K562 (cell line): ENCODE data around the gene SND1. TPM values are rescaled to one million over a fixed set of nuclear protein-coding genes. Genes with fewer than 3 reads are reported as not detected.

Experiments
- ATAC-seq: fragments of 200-7000 bp; cut with Tn5 transposase; 3 replicates; pipeline ENCODE4 v1.9.1; 2020; ENCODE audit warnings: moderate library complexity
- BruUV-seq: library from RNA; stranded (reverse); fragments of 400-500 nt; replicated peaks from 2 replicates; lab custom pipeline; 2021; lab: Mats Ljungman, UMichigan
- CTCF ChIA-PET: fragments of 300-600 bp; formaldehyde crosslinking; extraction: SDS; loops from one replicate; lab custom pipeline; 2021; ENCODE audit warnings: low intra/inter-chr PET ratio; lab: Yijun Ruan, JAX
- POLR2A ChIA-PET: fragments of 300-600, 350-650 bp; sonication (Branson Sonifier 250); formaldehyde crosslinking; extraction: SDS; loops from one replicate; lab custom pipeline; 2021; ENCODE audit warnings: antibody characterized with exemption, inconsistent platforms; lab: Yijun Ruan, JAX
- DNase-seq, 4 experiments: peaks; one replicate each; pipeline versions ENCODE4 v3.0.0 to v3.0.0-alpha.2; 2011 to 2018; ENCODE audit warnings: low spot score in 3 of 4, mixed read lengths in 3 of 4; ENCODE audit errors: extremely low read depth in 1 of 4
- FAIRE-seq: peaks from 2 replicates; lab custom pipeline; 2011; peaks lifted over from hg19 to GRCh38; lab: Jason Lieb, UNC
- H2AFZ ChIP-seq: 2 replicates; pipeline ENCODE4 v1.6.0; 2011; ENCODE audit warnings: low read depth, low read length, control low read depth, inconsistent platforms
- H3K27ac ChIP-seq: fragments of 200-600 bp; 3 replicates; pipeline ENCODE4 v1.8.0; 2011; ENCODE audit warnings: low read depth, mild to moderate bottlenecking, control low read depth, inconsistent platforms, low read length, moderate library complexity, mixed read lengths; ENCODE audit errors: extremely low read depth
- H3K27me3 ChIP-seq, 2 experiments: fragments of 300-600 bp in 1 of 2; 2 replicates in 1 of 2; 3 replicates in 1 of 2; pipeline versions ENCODE4 v1.6.0 to v1.8.0; 2011; ENCODE audit warnings: inconsistent platforms in 2 of 2, low read length in 2 of 2, mild to moderate bottlenecking in 1 of 2, mixed read lengths in 1 of 2, moderate library complexity in 1 of 2; ENCODE audit not compliant: control insufficient read depth in 2 of 2, insufficient read depth in 2 of 2
- H3K36me3 ChIP-seq: fragments of 300-600 bp; 3 replicates; pipeline ENCODE4 v1.8.0; 2011; ENCODE audit warnings: mild to moderate bottlenecking, low read length, inconsistent platforms; ENCODE audit not compliant: control insufficient read depth, insufficient read depth
- H3K4me1 ChIP-seq, 2 experiments: fragments of 200-600 bp in 1 of 2; replicated peaks in 1 of 2; 2 replicates in 1 of 2; 3 replicates in 1 of 2; pipeline versions ENCODE4 v1.5.1 to v1.8.0; 2011; ENCODE audit warnings: inconsistent platforms in 2 of 2, low read length in 2 of 2, mild to moderate bottlenecking in 1 of 2, mixed read lengths in 1 of 2, moderate library complexity in 1 of 2; ENCODE audit not compliant: control insufficient read depth in 2 of 2, insufficient read depth in 2 of 2
- H3K4me2 ChIP-seq: 2 replicates; pipeline ENCODE4 v1.6.1; 2011; ENCODE audit warnings: low read length, control low read depth, inconsistent platforms, mixed read lengths; ENCODE audit not compliant: insufficient read depth
- H3K4me3 ChIP-seq: fragments of 200-600 bp; sonication (generic), shearing (Covaris generic); 2 replicates; pipeline ENCODE4 v1.5.1; 2016; ENCODE audit warnings: control low read depth, inconsistent platforms
- H3K79me2 ChIP-seq: fragments of 200-600 bp; 3 replicates; pipeline ENCODE4 v1.8.0; 2011; ENCODE audit warnings: low read length, inconsistent platforms; ENCODE audit not compliant: control insufficient read depth, insufficient read depth
- H3K9ac ChIP-seq, 2 experiments: 2 replicates each; pipeline versions ENCODE4 v1.6.0 to v1.6.1; 2011; ENCODE audit warnings: low read depth in 2 of 2, low read length in 2 of 2, control low read depth in 1 of 2, inconsistent platforms in 1 of 2, mild to moderate bottlenecking in 1 of 2, mixed read lengths in 1 of 2; ENCODE audit not compliant: insufficient read depth in 1 of 2
- H3K9me1 ChIP-seq: one replicate; pipeline ENCODE4 v1.6.0; 2011; ENCODE audit warnings: inconsistent platforms, mild to moderate bottlenecking, low read length, moderate library complexity; ENCODE audit not compliant: control insufficient read depth, insufficient read depth
- H3K9me3 ChIP-seq: replicated peaks from 2 replicates; pipeline ENCODE4 v1.5.1; 2011; ENCODE audit warnings: low read depth, low read length, inconsistent platforms; ENCODE audit not compliant: control insufficient read depth, insufficient read depth
- H4K20me1 ChIP-seq: replicated peaks from 2 replicates; pipeline ENCODE4 v1.6.1; 2011; ENCODE audit warnings: low read length, inconsistent platforms, mixed read lengths; ENCODE audit not compliant: control insufficient read depth, insufficient read depth
- POLR2AphosphoS5 ChIP-seq: IDR thresholded peaks from 2 replicates; pipeline ENCODE4 v1.6.1; 2011; ENCODE audit warnings: mild to moderate bottlenecking, low read depth, low read length, moderate library complexity; ENCODE audit not compliant: control insufficient read depth, insufficient read depth
- RAD21 ChIP-seq, 2 experiments: fragments of 250-450 bp in 1 of 2; fragments of 450-650 bp in 1 of 2; sonication (Bioruptor Pico) in 1 of 2; formaldehyde crosslinking in 1 of 2; IDR thresholded peaks in 1 of 2; conservative IDR thresholded peaks in 1 of 2; 2 replicates each; pipeline versions ENCODE4 v1.4.0 to v1.8.0; 2020 to 2022; ENCODE audit warnings: mild to moderate bottlenecking in 2 of 2, moderate library complexity in 1 of 2
- RBFOX2 ChIP-seq: fragments of 200-400 bp; formaldehyde crosslinking; IDR thresholded peaks from 2 replicates; pipeline ENCODE4 v1.6.1; 2017; ENCODE audit warnings: low read depth, mild to moderate bottlenecking, low read length, moderate library complexity
- TBL1XR1 ChIP-seq, 2 experiments: IDR thresholded peaks; 2 replicates each; pipeline ENCODE4 v1.6.1; 2012; ENCODE audit warnings: improper control_type of control experiment in 2 of 2, low read length in 2 of 2, mild to moderate bottlenecking in 1 of 2
- ZNF143 ChIP-seq: sonication (generic); formaldehyde crosslinking; IDR thresholded peaks from 2 replicates; pipeline ENCODE4 v1.9.0; 2022; ENCODE audit warnings: mild to moderate bottlenecking, missing genetic modification reagents
- WGBS: fragments of 100-300 bp; shearing (Covaris generic); methylation state at CpG from one replicate; pipeline ENCODE4 v1.1.6; 2016; ENCODE audit warnings: low coverage, mixed read lengths; ENCODE audit not compliant: insufficient coverage; ENCODE audit errors: missing lambda C conversion rate; 5-methylcytosine and 5-hydroxymethylcytosine counted together
- in situ Hi-C: fragments of 300-500 bp; cut with MboI; formaldehyde crosslinking; loops from 4 replicates; pipeline ENCODE4 v1.15.0; 2018; ENCODE audit warnings: inconsistent platforms, mixed read lengths
- intact Hi-C: fragments of 100-400 bp; cut with micrococcal nuclease; formaldehyde crosslinking; loops from 2 replicates; pipeline ENCODE4 v1.14.2; 2022
- polyA plus RNA-seq, 8 experiments: library from polyadenylated mRNA; depleted of rRNA in 4 of 8; stranded (reverse) in 5 of 8; unstranded in 3 of 8; fragments of >200 nt; fragmentation: Nextera tagmentation in 2 of 8; fragmentation: Illumina TruSeq in 1 of 8; extraction: Ambion mirVana in 2 of 8; extraction: Trizol in 1 of 8; gene quantifications; 2 replicates each; pipeline versions ENCODE4 v1.2.1 to v1.2.3, GENCODE V29; 2011 to 2014; ENCODE audit warnings: inconsistent platforms in 1 of 8, missing spikeins in 1 of 8
- total RNA-seq, 7 experiments: library from RNA; depleted of rRNA in 6 of 7; stranded (reverse); fragments of >200 nt in 6 of 7; fragmentation: Illumina TruSeq in 2 of 7; extraction: Trizol in 2 of 7; gene quantifications; 2 replicates each; pipeline versions ENCODE4 v1.2.1 to v1.2.3, GENCODE V29; 2011 to 2021; ENCODE audit warnings: low replicate concordance in 1 of 7
- TF ChIP-seq, protein P1 (sequence below): fragments of 450-650 bp; IDR thresholded peaks from 2 replicates; pipeline ENCODE4 v1.7.0; 2016; ENCODE audit warnings: borderline replicate concordance
- TF ChIP-seq, protein P2 (sequence below), 3 experiments: IDR thresholded peaks in 2 of 3; conservative IDR thresholded peaks in 1 of 3; 2 replicates each; pipeline ENCODE4 v1.5.1; 2011 to 2012; ENCODE audit warnings: low read length in 3 of 3, mild to moderate bottlenecking in 3 of 3, control low read depth in 2 of 3, improper control_type of control experiment in 1 of 3, inconsistent platforms in 1 of 3, low read depth in 1 of 3, mixed read lengths in 1 of 3, moderate library complexity in 1 of 3; ENCODE audit not compliant: insufficient read depth in 2 of 3

SND1 gene
- total and polyA plus RNA-seq, 9 of the 15 experiments (the other 6 are each of a cell fraction or from before 2014, with no cell fraction given), result 46.5 to 307 (median 191) TPM

DNA sequence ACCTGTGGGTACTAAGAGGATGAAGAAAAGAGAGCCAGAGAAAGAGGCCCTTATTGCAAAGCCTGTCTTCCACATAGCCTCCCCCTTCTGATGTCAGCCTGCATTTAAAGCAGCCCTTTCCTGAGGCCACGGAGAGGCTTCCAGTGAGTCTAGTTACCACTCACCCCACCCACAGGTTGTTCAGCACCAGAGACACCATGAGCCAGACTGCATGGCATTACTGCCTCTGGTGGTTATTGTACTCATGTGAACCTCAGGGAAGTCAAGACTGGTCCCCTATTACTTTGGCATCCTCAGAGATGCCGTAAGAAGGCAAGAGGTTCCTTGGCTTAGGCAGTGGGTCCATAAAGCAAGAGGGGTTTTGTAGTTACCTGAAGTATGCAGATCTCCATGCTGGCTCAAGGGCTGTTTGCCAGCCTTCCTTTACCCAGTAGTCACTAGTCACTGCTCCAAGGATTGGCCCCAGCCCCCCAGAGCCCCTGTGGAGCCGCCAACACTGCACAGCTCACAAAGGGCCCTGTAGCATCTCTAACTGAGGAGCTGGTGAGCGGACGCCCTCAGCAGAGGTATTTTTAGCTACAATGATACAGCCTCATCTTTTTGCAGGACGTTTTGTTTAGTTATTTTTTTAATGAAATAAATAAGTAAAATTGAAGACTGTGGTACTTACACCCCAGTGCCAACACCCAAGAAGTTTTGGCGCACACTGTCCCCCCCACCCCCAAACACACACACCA is 358.6 kb downstream of the SND1 start:
- H4K20me1 ChIP-seq, result peaks cover 5% of the 10 kb centered on the region; the same call in 1 of the 2 replicates
- H3K27ac ChIP-seq, result no peak overlapping the region
- H3K4me2 ChIP-seq, result no peak overlapping the region
- no peak overlapping the region for H3K4me3 ChIP-seq
- POLR2A ChIA-PET, result interaction anchor here (0.7 to 1.3 kb wide), 4 partner anchors 10 to 50 kb away, joined by 3 to 6 read pairs (median 4); no protein-coding TSS in a partner anchor
- peak; percentile 74 for ATAC-seq
- H3K9me3 ChIP-seq, result no peaks in the 10 kb centered on the region
- peaks cover 3 to 6% of the 10 kb centered on the region in 2 experiments; a peak in 3 of 5 replicates for H3K4me1 ChIP-seq
- peak in 1 of 4 experiments; percentile 35 for DNase-seq
- CTCF ChIA-PET, result no interaction called here
- in situ Hi-C loops (no loop called here), intact Hi-C loops (no loop called here)
- H2AFZ ChIP-seq, result no peak overlapping the region
- H3K27me3 ChIP-seq, result no peaks in the 10 kb centered on the region
- no peak overlapping the region for H3K9ac ChIP-seq
- no peak for FAIRE-seq
- H3K9me1 ChIP-seq, result peaks cover 4% of the 10 kb centered on the region
- TF ChIP-seq, protein P1, sequence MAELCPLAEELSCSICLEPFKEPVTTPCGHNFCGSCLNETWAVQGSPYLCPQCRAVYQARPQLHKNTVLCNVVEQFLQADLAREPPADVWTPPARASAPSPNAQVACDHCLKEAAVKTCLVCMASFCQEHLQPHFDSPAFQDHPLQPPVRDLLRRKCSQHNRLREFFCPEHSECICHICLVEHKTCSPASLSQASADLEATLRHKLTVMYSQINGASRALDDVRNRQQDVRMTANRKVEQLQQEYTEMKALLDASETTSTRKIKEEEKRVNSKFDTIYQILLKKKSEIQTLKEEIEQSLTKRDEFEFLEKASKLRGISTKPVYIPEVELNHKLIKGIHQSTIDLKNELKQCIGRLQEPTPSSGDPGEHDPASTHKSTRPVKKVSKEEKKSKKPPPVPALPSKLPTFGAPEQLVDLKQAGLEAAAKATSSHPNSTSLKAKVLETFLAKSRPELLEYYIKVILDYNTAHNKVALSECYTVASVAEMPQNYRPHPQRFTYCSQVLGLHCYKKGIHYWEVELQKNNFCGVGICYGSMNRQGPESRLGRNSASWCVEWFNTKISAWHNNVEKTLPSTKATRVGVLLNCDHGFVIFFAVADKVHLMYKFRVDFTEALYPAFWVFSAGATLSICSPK, result no peak
- TF ChIP-seq RBFOX2 (no peak), ZNF143 (CRISPR knock-in tag) (no peak), POLR2AphosphoS5 (0 out of 2 replicates have a peak, but pooled peaks have one; percentile 20), RAD21 (CRISPR knock-in tag; conservative IDR thresholded peaks at IDR 0.05 in 1 of 2, IDR thresholded peaks at IDR 0.05 in 1 of 2) (peak in 1 of 2 experiments; percentile 32; a peak in 1 of 4 replicates), TBL1XR1 (IDR thresholded peaks at IDR 0.05; ENCODE audit: low read length in 2 of 2) (no peak)
- TF ChIP-seq, protein P2, sequence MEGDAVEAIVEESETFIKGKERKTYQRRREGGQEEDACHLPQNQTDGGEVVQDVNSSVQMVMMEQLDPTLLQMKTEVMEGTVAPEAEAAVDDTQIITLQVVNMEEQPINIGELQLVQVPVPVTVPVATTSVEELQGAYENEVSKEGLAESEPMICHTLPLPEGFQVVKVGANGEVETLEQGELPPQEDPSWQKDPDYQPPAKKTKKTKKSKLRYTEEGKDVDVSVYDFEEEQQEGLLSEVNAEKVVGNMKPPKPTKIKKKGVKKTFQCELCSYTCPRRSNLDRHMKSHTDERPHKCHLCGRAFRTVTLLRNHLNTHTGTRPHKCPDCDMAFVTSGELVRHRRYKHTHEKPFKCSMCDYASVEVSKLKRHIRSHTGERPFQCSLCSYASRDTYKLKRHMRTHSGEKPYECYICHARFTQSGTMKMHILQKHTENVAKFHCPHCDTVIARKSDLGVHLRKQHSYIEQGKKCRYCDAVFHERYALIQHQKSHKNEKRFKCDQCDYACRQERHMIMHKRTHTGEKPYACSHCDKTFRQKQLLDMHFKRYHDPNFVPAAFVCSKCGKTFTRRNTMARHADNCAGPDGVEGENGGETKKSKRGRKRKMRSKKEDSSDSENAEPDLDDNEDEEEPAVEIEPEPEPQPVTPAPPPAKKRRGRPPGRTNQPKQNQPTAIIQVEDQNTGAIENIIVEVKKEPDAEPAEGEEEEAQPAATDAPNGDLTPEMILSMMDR (IDR thresholded peaks at IDR 0.05 in 2 of 3, conservative IDR thresholded peaks at IDR 0.05 in 1 of 3; ENCODE audit: insufficient read depth in 2 of 3, low read depth in 1 of 3, low read length in 3 of 3), result peak; percentile 26 to 48 (median 28); a peak in 4 of 6 replicates
- BruUV-seq, result no TSS peak
- H3K79me2 ChIP-seq, result no peaks in the 10 kb centered on the region
- WGBS, result 81% methylated on average over 7 of the region's 7 CpGs
- peaks cover 61% of the 10 kb centered on the region for H3K36me3 ChIP-seq
